NOMO-1 (cell line): ENCODE data around the gene RPL13A.
"Not testable (repeated sequence)": the region's sequence is repeated elsewhere in the genome, so short reads cannot be mapped to it uniquely, and the experiment has no call there.

Experiments
- DNase-seq, 2 experiments: peaks; one replicate each; lab custom pipeline; 2025; ENCODE audit not compliant: unreplicated experiment in 2 of 2; lab: John Stamatoyannopoulos, UW

The RPL13A gene

GRCh38 chr19:49455773-49456172, 31.6 kb upstream of the RPL13A start:
- DNase-seq: no peak

- DNase-seq: no peak
Observed at GRCh38 chr19:49456326-49456725, 31.1 kb upstream of the RPL13A start.

DNA sequence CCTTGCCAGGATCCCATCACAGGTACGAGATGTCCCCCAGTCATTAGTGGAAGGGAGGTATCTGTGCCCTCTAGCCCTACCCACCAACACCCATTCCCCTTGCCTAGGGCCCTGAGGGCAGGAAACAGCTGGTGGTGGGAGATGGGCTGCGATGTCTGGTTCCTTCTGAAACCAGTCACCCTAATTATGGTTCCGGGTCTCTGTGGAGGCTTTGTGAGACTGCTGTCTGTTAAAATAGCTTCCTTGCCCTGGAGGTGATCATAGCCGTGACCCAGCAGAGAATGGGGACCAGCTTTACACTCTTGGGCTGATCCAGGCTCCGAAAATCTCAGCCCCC, 28.9 kb upstream of the RPL13A start:
- DNase-seq: no peak

DNA sequence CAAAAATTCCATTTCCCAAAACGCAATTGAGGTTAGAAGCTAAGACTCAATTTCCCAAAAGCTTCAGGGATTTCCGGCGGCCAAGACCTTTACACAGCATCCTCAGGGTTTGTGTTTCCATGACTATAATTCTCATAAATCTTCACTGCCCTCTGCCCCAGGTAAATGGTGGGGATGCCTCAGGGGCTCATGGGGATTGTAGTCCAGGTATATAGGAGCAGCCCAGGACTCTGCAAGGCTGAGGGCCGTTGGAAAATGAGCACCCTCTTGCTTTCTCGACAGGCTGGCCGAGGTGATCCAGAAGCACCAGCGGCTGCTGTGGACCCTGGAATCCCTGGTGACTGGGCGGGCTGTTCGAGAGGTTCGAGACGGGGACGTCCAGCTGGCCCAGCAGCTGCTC, 28.0 kb upstream of the RPL13A start:
- DNase-seq: no peak

GRCh38 chr19:49461130-49461529, 26.3 kb upstream of the RPL13A start:
- DNase-seq: not testable (repeated sequence)

- no peak for DNase-seq
Observed at GRCh38 chr19:49461656-49462055, 25.8 kb upstream of the RPL13A start.

- no peak for DNase-seq
Observed at GRCh38 chr19:49462492-49462891, 24.9 kb upstream of the RPL13A start.

DNA sequence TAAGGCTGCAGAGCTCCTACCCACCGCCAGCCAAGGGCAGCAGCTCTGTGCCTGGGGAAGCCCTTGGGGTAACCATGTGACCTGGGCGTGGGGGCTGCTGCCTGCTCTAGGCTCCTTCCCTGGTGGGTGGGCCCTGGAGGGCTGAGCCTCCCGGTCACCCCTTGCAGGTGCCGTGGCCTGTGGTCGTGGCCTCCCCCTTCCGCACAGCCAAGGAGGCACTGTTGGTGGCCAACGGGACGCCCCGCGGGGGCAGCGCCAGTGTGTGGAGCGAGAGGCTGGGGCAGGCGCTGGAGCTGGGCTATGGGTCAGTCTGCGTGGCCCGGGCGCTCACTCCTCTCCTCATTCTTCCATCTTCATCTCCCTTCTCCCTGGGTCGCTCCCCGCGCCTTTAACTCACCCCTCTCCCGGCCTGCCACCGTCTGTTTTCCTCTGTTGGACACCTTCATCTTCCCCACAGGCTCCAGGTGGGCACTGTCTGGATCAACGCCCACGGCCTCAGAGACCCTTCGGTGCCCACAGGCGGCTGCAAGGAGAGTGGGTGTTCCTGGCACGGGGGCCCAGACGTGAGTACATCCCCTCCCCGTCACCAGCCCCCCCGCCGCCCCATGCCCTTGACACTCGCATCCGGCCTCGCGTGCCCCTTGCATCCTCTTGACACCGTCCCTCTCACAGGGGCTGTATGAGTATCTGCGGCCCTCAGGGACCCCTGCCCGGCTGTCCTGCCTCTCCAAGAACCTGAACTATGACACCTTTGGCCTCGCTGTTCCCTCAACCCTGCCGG, 23.3 kb upstream of the RPL13A start:
- no peak for DNase-seq

DNA sequence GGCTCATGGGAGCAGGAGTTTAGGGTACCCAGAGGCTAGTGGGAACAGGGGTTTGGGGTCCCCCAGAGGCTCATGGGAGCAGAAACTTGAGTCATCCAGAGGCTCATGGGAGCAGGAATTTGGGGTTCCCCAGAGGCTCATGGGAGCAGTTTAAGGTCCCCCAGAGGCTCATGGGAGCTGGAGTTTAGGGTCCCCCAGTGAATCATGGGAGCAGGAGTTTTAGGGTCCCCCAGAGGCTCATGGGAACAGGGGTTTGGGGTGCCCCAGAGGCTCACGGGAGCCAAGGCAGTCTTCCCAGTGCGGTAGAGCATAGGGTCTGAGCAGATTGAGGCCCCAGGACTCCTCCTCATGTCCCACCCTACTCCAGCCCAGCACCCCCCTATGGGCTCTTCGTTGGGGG, 22.0 kb upstream of the RPL13A start:
- no peak for DNase-seq

DNA sequence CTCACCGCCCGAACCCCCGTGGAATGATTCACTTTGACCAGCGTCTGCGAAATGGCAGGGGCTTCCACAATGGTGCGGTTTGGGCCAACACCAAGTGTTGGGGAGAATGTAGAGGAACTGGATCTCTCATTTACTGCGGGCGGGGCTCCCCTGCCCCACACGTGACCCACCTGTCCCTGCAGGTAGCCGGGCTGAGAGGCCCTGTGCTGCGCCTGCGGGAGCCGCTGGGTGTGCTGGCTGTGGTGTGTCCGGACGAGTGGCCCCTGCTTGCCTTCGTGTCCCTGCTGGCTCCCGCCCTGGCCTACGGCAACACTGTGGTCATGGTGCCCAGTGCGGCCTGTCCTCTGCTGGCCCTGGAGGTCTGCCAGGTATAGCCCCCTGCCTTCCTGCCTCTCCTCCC, 19.2 kb upstream of the RPL13A start:
- DNase-seq: no peak

DNA sequence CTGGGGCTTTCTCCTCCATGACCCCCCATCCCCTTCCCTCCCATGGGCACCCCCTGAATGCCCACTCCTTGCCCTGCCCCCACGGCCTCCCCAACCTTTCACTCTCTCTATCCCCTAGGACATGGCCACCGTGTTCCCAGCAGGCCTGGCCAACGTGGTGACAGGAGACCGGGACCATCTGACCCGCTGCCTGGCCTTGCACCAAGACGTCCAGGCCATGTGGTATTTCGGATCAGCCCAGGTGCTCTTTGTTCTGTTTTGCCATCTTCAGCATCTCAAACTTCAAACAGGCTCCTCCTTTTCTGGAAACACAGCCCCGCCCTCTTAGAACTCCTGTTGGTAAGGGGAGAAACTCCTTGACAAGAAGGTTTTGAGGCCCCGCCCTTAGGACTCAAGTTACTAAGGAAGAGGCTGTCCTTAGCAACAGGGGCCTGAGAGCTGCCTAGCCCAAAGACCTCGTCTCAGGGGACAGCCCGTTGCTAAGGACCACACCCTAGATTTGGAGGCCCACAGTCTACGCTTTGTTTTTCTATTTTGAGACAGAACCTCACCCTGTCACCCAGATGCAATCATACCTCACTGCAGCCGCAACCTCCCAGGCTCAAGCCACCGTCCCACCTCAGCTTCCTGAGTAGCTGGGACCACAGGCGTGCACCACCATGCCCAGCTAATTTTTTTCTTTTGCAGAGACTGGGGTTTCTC, 18.5 kb upstream of the RPL13A start:
- peak; percentile 46 to 69 for DNase-seq

GRCh38 chr19:49469828-49470614, 17.4 kb upstream of the RPL13A start:
- no peak for DNase-seq

- DNase-seq: no peak
Observed at GRCh38 chr19:49470615-49470978, 16.8 kb upstream of the RPL13A start.

DNA sequence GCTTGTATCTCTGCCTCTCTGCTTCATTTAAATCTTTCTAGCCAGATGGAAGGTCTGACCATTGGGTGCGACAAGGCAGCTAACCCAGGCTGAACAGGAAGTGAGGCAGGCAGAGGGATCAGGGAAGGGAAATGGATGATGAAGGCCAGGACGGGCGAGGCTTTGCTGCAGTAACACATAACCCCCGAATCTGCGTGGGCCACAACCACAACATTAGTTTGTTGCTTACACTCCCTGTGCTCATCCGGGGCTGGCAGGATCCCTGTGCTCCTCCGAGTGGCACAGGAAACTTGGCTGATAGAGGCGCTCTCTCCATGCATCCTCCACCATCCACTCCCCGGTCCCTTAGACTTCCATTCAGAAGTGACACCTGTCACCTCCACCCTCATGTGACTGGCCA, 14.5 kb upstream of the RPL13A start:
- no peak for DNase-seq

- not testable (repeated sequence) for DNase-seq
Observed at GRCh38 chr19:49473501-49473867, 13.9 kb upstream of the RPL13A start.

GRCh38 chr19:49473868-49474541, 13.4 kb upstream of the RPL13A start, which contains the start of gene FLT3LG:
Gene FLT3LG (plus strand): TSS chr19:49474215. CDS start chr19:49474640, 425 bp downstream.
- peak; percentile 86 to 93 for DNase-seq

- no peak for DNase-seq
Observed at GRCh38 chr19:49474542-49474924, 12.9 kb upstream of the RPL13A start.

DNA sequence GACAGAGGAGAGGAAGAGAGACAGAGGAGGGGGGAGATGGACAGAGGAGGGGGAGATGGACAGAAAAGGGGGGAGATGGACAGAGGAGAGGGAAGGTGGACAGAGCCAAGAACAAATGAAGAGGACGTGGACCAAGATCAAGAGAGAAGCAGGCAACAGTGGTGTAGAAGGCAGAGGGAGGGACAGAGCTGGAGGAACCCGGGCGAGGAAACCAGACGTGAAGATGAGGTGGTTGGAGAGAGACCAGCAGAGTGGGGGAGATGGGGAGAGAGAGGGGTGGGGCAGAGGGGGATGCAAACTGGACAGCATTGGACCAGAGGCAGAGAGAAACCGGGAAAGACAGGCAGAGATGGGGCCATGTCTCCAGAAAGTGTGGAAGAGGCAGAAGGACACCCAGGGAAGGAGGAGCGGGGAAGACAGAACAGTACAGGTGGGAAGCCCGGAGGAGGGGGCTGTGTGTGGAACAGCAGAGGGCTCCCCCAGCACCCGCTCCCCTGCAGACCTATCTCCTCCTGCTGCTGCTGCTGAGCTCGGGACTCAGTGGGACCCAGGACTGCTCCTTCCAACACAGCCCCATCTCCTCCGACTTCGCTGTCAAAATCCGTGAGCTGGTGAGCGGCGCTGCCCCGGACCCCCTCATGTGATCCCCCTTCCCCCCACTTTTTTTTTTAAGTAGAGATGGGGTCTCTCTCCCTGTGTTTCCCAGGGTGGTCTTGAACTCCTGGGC, 12.1 kb upstream of the RPL13A start:
- DNase-seq: no peak

DNA sequence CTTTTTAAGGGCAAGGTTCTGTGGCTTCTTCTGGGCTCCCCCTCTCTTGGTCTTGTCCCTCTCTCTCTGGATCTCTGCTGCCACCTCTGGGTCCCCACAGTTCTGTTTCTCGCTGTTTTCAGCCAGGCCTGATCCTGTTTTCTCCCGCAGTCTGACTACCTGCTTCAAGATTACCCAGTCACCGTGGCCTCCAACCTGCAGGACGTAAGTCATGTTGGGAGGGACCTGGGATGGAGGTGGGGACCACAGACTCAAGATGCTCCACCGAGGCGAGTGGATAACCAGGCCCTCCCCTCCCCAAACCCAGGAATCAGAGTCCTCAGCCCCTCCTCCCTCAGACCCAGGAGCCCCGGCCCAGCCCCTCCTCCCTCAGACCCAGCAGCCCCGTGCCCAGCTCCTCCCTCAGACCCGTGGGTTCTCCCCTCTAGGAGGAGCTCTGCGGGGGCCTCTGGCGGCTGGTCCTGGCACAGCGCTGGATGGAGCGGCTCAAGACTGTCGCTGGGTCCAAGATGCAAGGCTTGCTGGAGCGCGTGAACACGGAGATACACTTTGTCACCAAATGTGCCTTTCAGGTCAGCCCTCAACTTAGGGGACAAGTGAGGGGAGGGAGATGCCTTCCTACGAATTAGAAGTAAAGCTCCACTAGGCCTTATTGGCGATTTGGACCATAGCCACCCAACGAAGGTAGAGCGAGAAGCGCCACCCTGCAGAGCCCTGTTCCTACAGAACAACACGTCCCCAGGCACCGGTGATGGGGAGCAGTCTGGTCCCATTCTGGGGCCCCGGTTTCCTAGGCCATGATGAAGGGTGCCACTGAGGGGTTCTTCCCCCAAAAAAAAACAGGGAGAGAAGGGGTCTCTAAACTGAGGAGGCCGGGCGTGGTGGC, 11.2 kb upstream of the RPL13A start:
- DNase-seq: no peak
